Thymus (tissue), 11 donors: ENCODE results near the gene ITPKB. TPM values are rescaled to one million over a fixed set of nuclear protein-coding genes. Genes with fewer than 3 reads are reported as not detected.

Experiments used
- DNase-seq, 9 donors: peaks; one replicate each; pipeline ENCODE4 v3.0.0-alpha.2; 2013; ENCODE audit warnings: low spot score in 9 of 9, low read depth in 6 of 9, missing footprints in 1 of 9
- H3K27ac ChIP-seq, 2 donors: one replicate each; pipeline ENCODE4 v1.5.1; 2013; ENCODE audit warnings: control low read depth in 1 of 2, low read depth in 1 of 2, low read length in 1 of 2, mild to moderate bottlenecking in 1 of 2, moderate library complexity in 1 of 2
- H3K27me3 ChIP-seq, 2 donors: one replicate each; pipeline ENCODE4 v1.5.1; 2013; ENCODE audit warnings: low read length in 1 of 2; ENCODE audit not compliant: control insufficient read depth in 2 of 2, insufficient read depth in 1 of 2
- H3K36me3 ChIP-seq, 2 donors: one replicate each; pipeline ENCODE4 v1.5.1; 2013; ENCODE audit warnings: low read length in 1 of 2, mild to moderate bottlenecking in 1 of 2, moderate library complexity in 1 of 2; ENCODE audit not compliant: control insufficient read depth in 2 of 2, insufficient read depth in 2 of 2
- H3K4me1 ChIP-seq, 2 donors: one replicate each; pipeline ENCODE4 v1.5.1; 2013; ENCODE audit warnings: low read length in 2 of 2; ENCODE audit not compliant: control insufficient read depth in 2 of 2, insufficient read depth in 2 of 2
- H3K4me3 ChIP-seq, 2 donors: one replicate each; pipeline ENCODE4 v1.5.1; 2013; ENCODE audit warnings: low read length in 2 of 2, control low read depth in 1 of 2, mild to moderate bottlenecking in 1 of 2
- H3K9me3 ChIP-seq, 2 donors: one replicate each; pipeline ENCODE4 v1.5.1; 2013; ENCODE audit warnings: low read length in 1 of 2, mild to moderate bottlenecking in 1 of 2; ENCODE audit not compliant: control insufficient read depth in 2 of 2, insufficient read depth in 1 of 2
- WGBS: extraction: QIAGEN DNeasy Blood & Tissue Kit; methylation state at CpG from one replicate; pipeline ENCODE4 v1.1.7; 2013; 5-methylcytosine and 5-hydroxymethylcytosine counted together
- polyA plus RNA-seq: library from polyadenylated mRNA; stranded (reverse); fragments of 200-250 nt; gene quantifications from one replicate; pipeline ENCODE4 v1.2.3, GENCODE V29; 2013
- total RNA-seq: library from RNA; stranded (reverse); fragments of 120-200 nt; gene quantifications from one replicate; pipeline ENCODE4 v1.2.4, GENCODE V29; 2013
- donor health status: healthy.

ITPKB gene
- total and polyA plus RNA-seq, 2 donors = 22.7 to 32.0 TPM

DNA sequence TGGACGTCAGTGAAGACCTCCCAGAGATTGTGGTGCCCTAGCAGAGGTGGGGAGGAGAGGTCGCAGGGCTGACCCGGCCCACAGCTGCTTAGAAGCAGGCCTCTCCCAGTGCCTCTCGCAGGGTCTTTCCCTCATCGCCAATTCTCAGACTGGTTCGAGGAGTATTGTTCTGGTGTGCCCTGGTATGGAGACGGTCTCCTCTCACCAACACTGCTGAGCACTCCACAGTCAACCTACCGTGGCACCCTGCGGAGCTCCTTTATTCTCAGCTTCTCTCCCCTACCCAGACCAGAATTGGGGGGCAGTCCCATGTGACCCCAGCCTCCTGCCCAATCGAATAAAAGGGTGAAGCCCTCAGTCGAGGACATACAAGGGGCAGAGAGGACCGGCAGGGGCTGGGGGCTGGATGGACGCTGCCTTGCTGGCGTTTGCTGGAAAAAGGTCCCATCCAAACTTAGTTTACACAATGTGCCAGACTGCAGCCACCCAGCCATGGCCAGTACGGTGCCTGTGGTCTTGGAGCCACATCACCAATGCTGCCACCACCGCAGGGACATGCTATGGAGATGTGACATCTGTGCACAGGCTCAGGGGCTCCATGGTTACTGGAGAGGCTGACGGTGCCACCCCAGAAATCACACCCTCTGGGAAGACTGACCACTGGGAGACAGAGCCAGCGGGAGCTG is 109.7 kb downstream of the ITPKB start:
- WGBS = 97% methylated on average over 18 of the region's 18 CpGs
- DNase-seq = no peak
- Histone ChIP-seq H3K27ac (no peak overlapping the region), H3K36me3 (peaks cover 42 to 48% of the 10 kb centered on the region in 2 donors), H3K4me3 (no peak overlapping the region), H3K27me3 (peaks cover 0 to 2% of the 10 kb centered on the region in 2 donors), H3K4me1 (peaks cover 0 to 24% of the 10 kb centered on the region in 2 donors), H3K9me3 (peaks cover 0 to 4% of the 10 kb centered on the region in 2 donors)

- H3K27me3 ChIP-seq = peaks cover 0 to 2% of the 10 kb centered on the region in 2 donors
- H3K27ac ChIP-seq = no peak overlapping the region
- H3K4me3 ChIP-seq = no peak overlapping the region
- WGBS = 98% methylated on average over 10 of the region's 10 CpGs
- H3K9me3 ChIP-seq = peaks cover 0 to 4% of the 10 kb centered on the region in 2 donors
- DNase-seq = no peak
- peaks cover 0 to 18% of the 10 kb centered on the region in 2 donors for H3K4me1 ChIP-seq
- peaks cover 36 to 41% of the 10 kb centered on the region in 2 donors for H3K36me3 ChIP-seq
Measured at GRCh38 chr1:226628612-226629155, 110.4 kb downstream of the ITPKB start.

GRCh38 chr1:226627924-226628611 is 111.0 kb downstream of the ITPKB start:
- WGBS = 87% methylated on average over 11 of the region's 11 CpGs
- Histone ChIP-seq H3K4me3 (no peak overlapping the region), H3K27ac (no peak overlapping the region), H3K9me3 (peaks cover 0 to 4% of the 10 kb centered on the region in 2 donors), H3K4me1 (peaks cover 0 to 11% of the 10 kb centered on the region in 2 donors), H3K27me3 (peaks cover 0 to 2% of the 10 kb centered on the region in 2 donors), H3K36me3 (peaks cover 29 to 35% of the 10 kb centered on the region in 2 donors)
- DNase-seq = no peak

DNA sequence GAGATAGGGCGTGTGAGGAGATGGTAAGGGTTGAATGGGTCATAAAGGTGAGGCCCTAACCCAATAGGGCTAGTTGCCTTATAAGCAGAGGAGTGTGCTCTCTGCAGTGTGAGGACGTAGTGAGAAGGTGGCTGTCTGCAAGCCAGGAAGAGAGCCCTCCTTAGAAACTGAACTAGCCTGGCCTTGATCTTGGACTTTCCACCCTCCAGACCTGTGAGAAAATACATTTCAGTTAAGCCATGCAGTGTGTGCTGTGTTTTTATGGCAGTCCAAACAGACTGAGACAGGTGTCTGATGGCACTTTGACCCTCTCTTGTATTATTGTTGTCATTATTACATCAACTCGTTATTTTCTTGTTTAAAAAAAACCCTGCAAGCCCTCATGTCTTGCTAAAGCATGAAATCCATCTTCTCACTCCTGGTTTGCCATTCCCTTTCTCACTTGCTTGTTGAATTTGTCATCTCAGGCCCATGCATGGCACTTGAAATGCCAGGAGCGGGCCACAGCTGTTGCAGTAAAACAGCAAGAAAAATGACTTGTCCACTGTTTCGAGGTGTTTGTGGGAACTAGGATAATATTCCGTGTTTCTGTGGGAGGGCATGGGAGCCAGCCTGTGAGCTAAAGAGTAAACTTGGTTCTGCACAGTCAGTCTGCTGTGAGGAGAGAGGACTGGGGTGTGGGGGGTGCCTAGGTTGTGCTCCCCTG is 111.9 kb downstream of the ITPKB start:
- Histone ChIP-seq H3K27ac (no peak overlapping the region), H3K27me3 (peaks cover 0 to 2% of the 10 kb centered on the region in 2 donors), H3K4me1 (peaks cover 0 to 6% of the 10 kb centered on the region in 2 donors), H3K4me3 (no peak overlapping the region), H3K9me3 (peaks cover 0 to 4% of the 10 kb centered on the region in 2 donors), H3K36me3 (peaks cover 21 to 27% of the 10 kb centered on the region in 2 donors)
- DNase-seq = no peak
- 96% methylated on average over 6 of the region's 6 CpGs for WGBS

GRCh38 chr1:226626577-226626956 is 112.5 kb downstream of the ITPKB start:
- WGBS = 2% methylated on average over 11 of the region's 11 CpGs
- Histone ChIP-seq H3K4me1 (peaks cover 0 to 6% of the 10 kb centered on the region in 2 donors), H3K27ac (no peak overlapping the region), H3K9me3 (peaks cover 0 to 4% of the 10 kb centered on the region in 2 donors), H3K27me3 (peaks cover 0 to 2% of the 10 kb centered on the region in 2 donors), H3K36me3 (peaks cover 14 to 20% of the 10 kb centered on the region in 2 donors), H3K4me3 (no peak overlapping the region)
- DNase-seq = peak; percentile 33 to 79 (median 62)

DNA sequence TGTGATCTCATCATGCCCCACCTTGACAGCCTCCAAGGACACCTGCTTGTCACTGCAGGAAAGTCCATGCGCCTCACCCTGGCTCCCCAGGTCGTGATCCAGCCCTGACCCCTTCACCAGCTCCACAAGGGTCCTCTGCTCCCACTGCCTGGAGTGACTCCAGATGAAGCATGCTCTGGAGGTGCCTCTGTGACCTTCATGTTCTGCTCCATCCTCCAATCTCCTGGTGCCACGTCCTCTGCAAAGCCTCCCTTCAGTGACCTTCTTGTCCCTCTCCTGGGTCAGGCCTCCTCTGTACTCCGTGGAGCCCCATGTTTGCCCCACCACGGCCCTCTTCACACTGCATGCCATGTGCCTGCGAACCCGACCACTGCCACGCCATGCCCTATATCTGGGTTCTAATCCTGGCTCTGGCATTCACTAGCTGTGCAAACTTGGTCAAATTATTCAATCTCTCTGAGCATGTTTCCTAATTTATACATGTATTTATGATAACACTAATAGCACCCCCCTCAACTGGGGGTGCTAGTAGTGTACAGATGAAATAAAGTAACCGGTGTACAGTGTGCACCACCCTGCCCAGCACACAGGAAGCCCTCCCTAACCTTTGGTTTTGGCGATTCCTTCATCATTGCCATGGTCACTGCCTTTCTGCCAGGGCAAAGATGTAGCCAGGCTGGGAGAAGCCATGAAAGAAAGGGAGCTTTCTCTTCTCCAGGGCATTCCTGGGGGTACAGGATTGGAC is 113.1 kb downstream of the ITPKB start:
- H3K36me3 ChIP-seq = peaks cover 9 to 15% of the 10 kb centered on the region in 2 donors
- peaks cover 0 to 6% of the 10 kb centered on the region in 2 donors for H3K4me1 ChIP-seq
- 85% methylated on average over 10 of the region's 10 CpGs for WGBS
- peaks cover 0 to 4% of the 10 kb centered on the region in 2 donors for H3K9me3 ChIP-seq
- no peak overlapping the region for H3K27ac ChIP-seq
- no peak overlapping the region for H3K4me3 ChIP-seq
- no peak for DNase-seq
- H3K27me3 ChIP-seq = peaks cover 0 to 2% of the 10 kb centered on the region in 2 donors

DNA sequence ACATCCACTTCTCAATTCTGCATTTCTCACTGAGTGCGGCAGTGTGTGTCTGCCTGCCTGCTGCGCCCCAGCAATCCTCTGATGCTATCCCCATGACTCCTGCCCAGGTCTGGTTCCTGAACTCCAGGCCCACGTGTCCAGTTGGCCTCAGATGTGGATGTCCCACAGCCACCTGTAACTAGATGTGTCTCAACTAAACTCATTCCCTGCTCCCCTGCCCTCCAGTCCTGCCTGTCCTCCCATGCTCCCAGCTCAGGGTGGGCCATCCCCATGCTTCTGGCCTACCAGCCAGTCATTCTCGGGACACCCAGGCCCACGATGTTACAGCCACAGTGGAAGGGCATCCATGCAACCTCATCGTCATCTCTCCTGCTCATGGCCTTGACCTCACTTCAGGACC is 113.8 kb downstream of the ITPKB start:
- Histone ChIP-seq H3K4me3 (no peak overlapping the region), H3K27me3 (peaks cover 0 to 2% of the 10 kb centered on the region in 2 donors), H3K9me3 (peaks cover 0 to 4% of the 10 kb centered on the region in 2 donors), H3K4me1 (peaks cover 0 to 6% of the 10 kb centered on the region in 2 donors), H3K36me3 (peaks cover 7 to 14% of the 10 kb centered on the region in 2 donors), H3K27ac (no peak overlapping the region)
- DNase-seq = no peak
- WGBS = 97% methylated on average over 6 of the region's 6 CpGs

DNA sequence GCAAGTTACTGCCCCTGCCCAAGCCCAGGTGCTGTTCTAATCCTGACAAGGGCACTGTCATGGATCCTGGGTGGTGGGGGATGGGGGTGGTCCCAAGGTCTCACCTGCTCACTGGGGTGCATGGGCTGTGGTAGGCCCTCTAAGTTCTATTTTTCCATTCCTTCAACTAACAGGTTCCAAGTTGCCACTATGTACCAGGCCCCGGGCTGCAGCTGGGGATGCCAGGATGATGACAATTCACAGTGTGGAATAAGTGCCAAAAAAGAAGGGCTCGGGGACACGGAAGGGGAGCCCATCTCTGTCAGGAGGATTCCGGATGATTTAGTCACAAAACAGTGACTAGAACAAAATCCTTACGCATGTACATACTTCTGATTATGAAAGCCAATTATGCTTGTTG is 114.6 kb downstream of the ITPKB start:
- Histone ChIP-seq H3K4me3 (no peak overlapping the region), H3K36me3 (peaks cover 5 to 6% of the 10 kb centered on the region in 2 donors), H3K27ac (no peak overlapping the region), H3K9me3 (peaks cover 0 to 4% of the 10 kb centered on the region in 2 donors), H3K27me3 (peaks cover 0 to 2% of the 10 kb centered on the region in 2 donors), H3K4me1 (peaks cover 0 to 6% of the 10 kb centered on the region in 2 donors)
- 95% methylated on average over 5 of the region's 5 CpGs for WGBS
- no peak for DNase-seq
